Pancreas (tissue), 10 donors: ENCODE results near the gene MYO18A. TPM values are rescaled to one million over a fixed set of nuclear protein-coding genes. Genes with fewer than 3 reads are reported as not detected.
A peak's percentile ranks its signal among the peaks of the same experiment; 100 is the strongest.

Experiments used
- ATAC-seq, 4 donors: fragments of 200-7000 bp; cut with Tn5 transposase; one replicate each; pipeline versions ENCODE4 v1.8.0 to v1.9.1; 2020; ENCODE audit warnings: mild to moderate bottlenecking in 4 of 4, moderate library complexity in 4 of 4
- DNase-seq, 6 donors: peaks; one replicate each; pipeline ENCODE4 v3.0.0-alpha.2; 2020
- FAIRE-seq: peaks from 2 replicates; lab custom pipeline; 2012; peaks lifted over from hg19 to GRCh38; lab: Jason Lieb, UNC
- H3K27ac ChIP-seq, 4 donors: fragments of 200-600 bp; sonication (generic); 1 replicate in 3 of 4; 2 replicates in 1 of 4; pipeline versions ENCODE4 v1.5.0 to v1.8.0; 2020
- H3K27me3 ChIP-seq, 4 donors: fragments of 200-600 bp; one replicate each; pipeline ENCODE4 v1.8.0; 2021
- H3K36me3 ChIP-seq, 3 donors: fragments of 200-600 bp; sonication (generic) in 1 of 3; one replicate each; pipeline versions ENCODE4 v1.5.0 to v1.8.0; 2020 to 2021
- H3K4me1 ChIP-seq, 3 donors: fragments of 200-600 bp; one replicate each; pipeline ENCODE4 v1.8.0; 2021
- H3K4me3 ChIP-seq, 4 donors: fragments of 200-600 bp; sonication (generic) in 2 of 4; one replicate each; pipeline versions ENCODE4 v1.5.0 to v1.8.0; 2020 to 2021
- H3K9me3 ChIP-seq, 4 donors: fragments of 200-600 bp; one replicate each; pipeline ENCODE4 v1.8.0; 2021
- CTCF ChIP-seq, 4 donors: fragments of 200-600 bp; sonication (generic) in 3 of 4; IDR thresholded peaks; one replicate each; pipeline versions ENCODE4 v1.5.0 to v1.8.0; 2021; ENCODE audit warnings: antibody characterized with exemption in 4 of 4
- WGBS, 2 donors: extraction: QIAGEN DNeasy Blood & Tissue Kit; methylation state at CpG; one replicate each; pipeline ENCODE4 v1.1.7; 2013; 5-methylcytosine and 5-hydroxymethylcytosine counted together
- intact Hi-C, 3 donors: fragments of 100-400 bp; cut with DNase I; formaldehyde crosslinking; loops; one replicate each; pipeline versions ENCODE4 v1.11.1 to v1.14.2; 2022
- polyA plus RNA-seq, 2 donors: library from polyadenylated mRNA; stranded (reverse); fragments of 200-250 nt; gene quantifications; one replicate each; pipeline ENCODE4 v1.2.3, GENCODE V29; 2013
- total RNA-seq, 6 donors: library from RNA; stranded (reverse); fragmentation: NEBNext Ultra II Directional in 4 of 6; extraction: Animal tissue kit (Norgen Biotek cat#: 25700) in 4 of 6; gene quantifications; one replicate each; pipeline versions ENCODE4 v1.2.1 to v1.2.4, GENCODE V29; 2021 to 2023
- donor health status: healthy with polysubstance abuse.
- donor health status: DM: no; HTN: no; CAD: no; lungs with moderate emphysema.
- donor health status: DM: no; HTN: no; CAD: no.
- donor health status: control.
- donor health status: control.
- donor health status: Bipolar disorder and iron deficiency.
- donor health status: DM: yes; HTN: yes; CAD: no.
- donor health status: DM: no; HTN: no; CAD: no.
- donor health status: DM: no; HTN: no; CAD: no.
- donor health status: DM: yes; HTN: yes; CAD: no.

MYO18A gene
- total and polyA plus RNA-seq, 8 donors, result 21.3 to 85.3 (median 33.5) TPM

GRCh38 chr17:29042679-29043538 lies 137.3 kb downstream of the MYO18A start, which contains the start of gene PIPOX:
TSS of gene PIPOX (plus strand) at chr17:29043141. CDS start at chr17:29043226, 85 bp downstream.
- Histone ChIP-seq H3K27me3 (no peaks in the 10 kb centered on the region), H3K4me1 (peaks cover 0 to 6% (median 5%) of the 10 kb centered on the region in 3 donors), H3K27ac (peak within 1 kb of the TSS in 2 of 4 donors; percentile 2 to 41), H3K36me3 (no peaks in the 10 kb centered on the region), H3K4me3 (no peak within 1 kb of the TSS), H3K9me3 (no peaks in the 10 kb centered on the region)
- DNase-seq (peak in 2 of 6 donors; percentile 8 to 31), FAIRE-seq (no peak), ATAC-seq (peak; percentile 24 to 73 (median 60))
- no peak for TF ChIP-seq CTCF (IDR thresholded peaks at IDR 0.05)
- WGBS, 2 donors, result 43 to 48% methylated on average over 13 of the region's 13 CpGs
- intact Hi-C loops, result loop anchor here in 1 of 3 donors (10.0 kb wide), 1 partner anchor 68 kb away; no protein-coding TSS in a partner anchor

- H3K4me3 ChIP-seq, result no peak overlapping the region
- no peaks in the 10 kb centered on the region for H3K27me3 ChIP-seq
- TF ChIP-seq CTCF (IDR thresholded peaks at IDR 0.05), result no peak
- H3K4me1 ChIP-seq, result peaks cover 0 to 6% (median 5%) of the 10 kb centered on the region in 3 donors
- intact Hi-C loops, result loop anchor here in 1 of 3 donors (10.0 kb wide), 1 partner anchor 67 kb away; no protein-coding TSS in a partner anchor
- no peaks in the 10 kb centered on the region for H3K9me3 ChIP-seq
- WGBS, 2 donors, result 79 to 86% methylated on average over 11 of the region's 11 CpGs
- DNase-seq (no peak), ATAC-seq (no peak), FAIRE-seq (no peak)
- H3K27ac ChIP-seq, result peak overlapping the region in 1 of 4 donors; percentile 36
- H3K36me3 ChIP-seq, result no peaks in the 10 kb centered on the region
Observed at GRCh38 chr17:29042026-29042678, 138.0 kb downstream of the MYO18A start.

GRCh38 chr17:29041571-29041970 lies 138.6 kb downstream of the MYO18A start:
- peaks cover 0 to 6% (median 5%) of the 10 kb centered on the region in 3 donors for H3K4me1 ChIP-seq
- ATAC-seq (no peak), DNase-seq (no peak), FAIRE-seq (no peak)
- no peaks in the 10 kb centered on the region for H3K27me3 ChIP-seq
- WGBS, 2 donors, result 87 to 89% methylated on average over 6 of the region's 6 CpGs
- H3K4me3 ChIP-seq, result no peak overlapping the region
- TF ChIP-seq CTCF (IDR thresholded peaks at IDR 0.05), result no peak
- no peaks in the 10 kb centered on the region for H3K9me3 ChIP-seq
- no peaks in the 10 kb centered on the region for H3K36me3 ChIP-seq
- intact Hi-C loops, result loop anchor here in 1 of 3 donors (10.0 kb wide), 1 partner anchor 67 kb away; no protein-coding TSS in a partner anchor
- no peak overlapping the region for H3K27ac ChIP-seq

- ATAC-seq (no peak), DNase-seq (no peak), FAIRE-seq (no peak)
- intact Hi-C loops, result loop anchor here in 1 of 3 donors (10.0 kb wide), 1 partner anchor 66 kb away; no protein-coding TSS in a partner anchor
- Histone ChIP-seq H3K36me3 (no peaks in the 10 kb centered on the region), H3K27me3 (no peaks in the 10 kb centered on the region), H3K4me3 (no peak overlapping the region), H3K4me1 (peaks cover 0 to 6% (median 5%) of the 10 kb centered on the region in 3 donors), H3K27ac (no peak overlapping the region), H3K9me3 (no peaks in the 10 kb centered on the region)
- WGBS, 2 donors, result 97 to 98% methylated on average over 2 of the region's 2 CpGs
- no peak for TF ChIP-seq CTCF (IDR thresholded peaks at IDR 0.05)
Observed at GRCh38 chr17:29041091-29041490, 139.1 kb downstream of the MYO18A start.
